Osteoblast (primary cell): ENCODE results near the gene FAM156A. TPM values are rescaled to one million over a fixed set of nuclear protein-coding genes. Genes with fewer than 3 reads are reported as not detected.
A peak's percentile ranks its signal among the peaks of the same experiment; 100 is the strongest.
"Not testable (repeated sequence)": the region's sequence is repeated elsewhere in the genome, so short reads cannot be mapped to it uniquely, and the experiment has no call there.

Experiments
- DNase-seq: peaks from one replicate; pipeline ENCODE4 v3.0.0; 2011; ENCODE audit warnings: low spot score, mixed read lengths; ENCODE audit not compliant: insufficient read length; ENCODE audit errors: missing footprints
- H2AFZ ChIP-seq: 2 replicates; pipeline ENCODE4 v1.6.0; 2011; ENCODE audit warnings: mild to moderate bottlenecking, low read length
- H3K27ac ChIP-seq: 2 replicates; pipeline ENCODE4 v1.5.1; 2011; ENCODE audit warnings: mild to moderate bottlenecking, low read depth, low read length, moderate library complexity
- H3K27me3 ChIP-seq: 2 replicates; pipeline ENCODE4 v1.6.0; 2012; ENCODE audit warnings: mild to moderate bottlenecking, control low read depth, inconsistent platforms, low read length, moderate library complexity; ENCODE audit not compliant: insufficient read depth
- H3K36me3 ChIP-seq: 2 replicates; pipeline ENCODE4 v1.5.1; 2011; ENCODE audit warnings: mild to moderate bottlenecking, low read length, control low read depth, moderate library complexity; ENCODE audit not compliant: insufficient read depth
- H3K4me1 ChIP-seq: 2 replicates; pipeline ENCODE4 v1.5.1; 2011; ENCODE audit warnings: mild to moderate bottlenecking, low read length, control low read depth, moderate library complexity; ENCODE audit not compliant: insufficient read depth
- H3K4me2 ChIP-seq: 2 replicates; pipeline ENCODE4 v1.6.0; 2011; ENCODE audit warnings: mild to moderate bottlenecking, low read length; ENCODE audit not compliant: insufficient read depth
- H3K4me3 ChIP-seq: fragments of 200-600 bp; sonication (generic); 3 replicates; pipeline ENCODE4 v1.5.1; 2012; ENCODE audit warnings: mild to moderate bottlenecking, low read length, inconsistent platforms; ENCODE audit not compliant: insufficient read depth
- H3K79me2 ChIP-seq: 2 replicates; pipeline ENCODE4 v1.6.0; 2012; ENCODE audit warnings: mild to moderate bottlenecking, low read length, control low read depth, inconsistent platforms; ENCODE audit not compliant: insufficient read depth
- H3K9me3 ChIP-seq: 2 replicates; pipeline ENCODE4 v1.5.1; 2011; ENCODE audit warnings: low read depth, low read length, control low read depth
- H4K20me1 ChIP-seq: 2 replicates; pipeline ENCODE4 v1.6.0; 2012; ENCODE audit warnings: mild to moderate bottlenecking, low read length, control low read depth; ENCODE audit not compliant: insufficient read depth
- total RNA-seq: library from RNA; depleted of rRNA; stranded (reverse); fragments of >200 nt; gene quantifications from 2 replicates; pipeline ENCODE4 v1.2.3, GENCODE V29; 2012
- TF ChIP-seq, protein P1 (sequence below): IDR thresholded peaks from 2 replicates; pipeline ENCODE4 v1.5.1; 2011; ENCODE audit warnings: mild to moderate bottlenecking, low read depth, low read length, moderate library complexity; ENCODE audit errors: extremely low read depth

The FAM156A gene
- total RNA-seq, 1 donor: 16.6 TPM

DNA sequence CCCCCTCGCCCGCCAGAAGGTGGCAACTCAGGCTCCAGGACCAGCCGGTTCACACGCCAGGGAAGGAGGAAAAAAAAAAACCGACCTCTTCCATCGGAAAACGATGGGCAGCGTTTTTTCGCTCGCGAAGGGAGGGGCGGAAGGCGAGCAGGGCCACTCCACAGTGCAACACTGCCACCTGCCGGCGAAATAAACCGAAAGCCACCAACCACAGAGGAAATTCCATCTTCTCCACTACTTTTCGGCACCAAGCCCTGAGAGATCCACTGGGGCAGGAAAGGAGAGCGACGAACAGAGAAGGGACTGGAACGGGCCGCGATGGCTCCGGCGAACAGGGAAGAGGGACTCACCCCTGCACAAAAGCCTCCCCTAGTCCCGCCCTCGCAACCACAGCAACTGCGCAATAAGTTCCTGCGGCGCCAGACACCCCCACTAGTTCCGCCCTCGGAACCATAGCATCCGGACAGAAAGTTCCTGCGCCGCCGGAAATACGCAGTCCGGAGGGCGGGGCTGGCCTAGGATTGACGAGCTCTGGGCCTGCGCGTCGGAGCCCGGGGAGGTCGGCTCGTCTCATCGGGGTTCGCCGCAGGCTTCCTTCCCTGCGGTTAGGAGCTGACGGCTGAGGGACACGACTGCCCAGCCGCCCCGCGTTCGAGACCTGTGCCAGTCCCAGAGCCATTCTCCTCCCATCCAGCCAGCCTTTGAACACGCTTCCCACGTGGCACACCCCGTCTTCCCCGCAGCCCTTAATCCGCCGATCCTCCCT lies 23.4 kb downstream of the FAM156A start:
- Histone ChIP-seq H3K9me3 (no peaks in the 10 kb centered on the region), H3K27me3 (no peaks in the 10 kb centered on the region), H3K79me2 (no peaks in the 10 kb centered on the region), H3K4me3 (peak overlapping the region; percentile 79), H3K36me3 (no peaks in the 10 kb centered on the region), H2AFZ (peak overlapping the region; percentile 86), H3K4me1 (peaks cover 11% of the 10 kb centered on the region), H3K4me2 (peak overlapping the region; percentile 94), H3K27ac (peak overlapping the region; percentile 92), H4K20me1 (no peaks in the 10 kb centered on the region)
- TF ChIP-seq, protein P1, sequence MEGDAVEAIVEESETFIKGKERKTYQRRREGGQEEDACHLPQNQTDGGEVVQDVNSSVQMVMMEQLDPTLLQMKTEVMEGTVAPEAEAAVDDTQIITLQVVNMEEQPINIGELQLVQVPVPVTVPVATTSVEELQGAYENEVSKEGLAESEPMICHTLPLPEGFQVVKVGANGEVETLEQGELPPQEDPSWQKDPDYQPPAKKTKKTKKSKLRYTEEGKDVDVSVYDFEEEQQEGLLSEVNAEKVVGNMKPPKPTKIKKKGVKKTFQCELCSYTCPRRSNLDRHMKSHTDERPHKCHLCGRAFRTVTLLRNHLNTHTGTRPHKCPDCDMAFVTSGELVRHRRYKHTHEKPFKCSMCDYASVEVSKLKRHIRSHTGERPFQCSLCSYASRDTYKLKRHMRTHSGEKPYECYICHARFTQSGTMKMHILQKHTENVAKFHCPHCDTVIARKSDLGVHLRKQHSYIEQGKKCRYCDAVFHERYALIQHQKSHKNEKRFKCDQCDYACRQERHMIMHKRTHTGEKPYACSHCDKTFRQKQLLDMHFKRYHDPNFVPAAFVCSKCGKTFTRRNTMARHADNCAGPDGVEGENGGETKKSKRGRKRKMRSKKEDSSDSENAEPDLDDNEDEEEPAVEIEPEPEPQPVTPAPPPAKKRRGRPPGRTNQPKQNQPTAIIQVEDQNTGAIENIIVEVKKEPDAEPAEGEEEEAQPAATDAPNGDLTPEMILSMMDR: peak; percentile 88
- DNase-seq: peak; percentile 94

DNA sequence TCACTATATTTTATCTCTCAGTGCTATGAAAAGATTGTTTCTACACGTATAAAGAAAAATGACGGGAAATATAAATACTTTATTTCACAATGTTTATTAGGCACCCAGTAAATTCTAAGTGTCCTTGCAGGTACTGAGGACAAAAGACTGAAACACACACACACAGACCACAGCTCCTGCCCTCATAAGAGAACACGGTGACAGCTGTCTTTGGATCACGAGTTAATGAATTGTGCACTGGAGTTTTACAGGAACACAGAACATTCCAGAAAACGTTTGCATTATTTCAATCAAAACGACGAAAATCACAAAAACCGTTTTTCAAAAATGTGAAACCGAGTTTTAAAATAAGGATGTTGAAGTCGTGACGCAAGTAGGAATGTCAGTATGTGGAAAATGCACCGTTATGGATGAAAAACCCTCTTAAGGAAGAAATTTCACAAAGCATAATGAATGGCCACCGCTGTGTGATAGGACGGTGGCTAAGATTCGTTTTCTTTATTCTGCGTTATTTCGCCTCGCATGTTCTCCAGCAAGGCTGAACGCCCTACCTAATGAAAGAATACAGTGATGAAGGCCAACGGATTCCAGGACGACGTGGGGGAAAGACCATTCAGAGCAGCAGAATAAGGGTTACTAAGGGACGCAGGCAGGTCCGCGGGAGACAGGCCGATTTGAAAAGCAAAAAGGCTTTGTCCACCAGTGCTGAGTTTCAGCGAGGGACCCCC lies 24.2 kb downstream of the FAM156A start:
- H3K36me3 ChIP-seq: no peaks in the 10 kb centered on the region
- H3K27ac ChIP-seq: peak overlapping the region; percentile 92
- H3K4me1 ChIP-seq: peaks cover 11% of the 10 kb centered on the region
- peak overlapping the region; percentile 86 for H2AFZ ChIP-seq
- H3K27me3 ChIP-seq: no peaks in the 10 kb centered on the region
- peak overlapping the region; percentile 79 for H3K4me3 ChIP-seq
- H4K20me1 ChIP-seq: no peaks in the 10 kb centered on the region
- DNase-seq: peak; percentile 32
- H3K9me3 ChIP-seq: no peaks in the 10 kb centered on the region
- TF ChIP-seq, protein P1: no peak
- H3K4me2 ChIP-seq: peak overlapping the region; percentile 94
- H3K79me2 ChIP-seq: no peaks in the 10 kb centered on the region

DNA sequence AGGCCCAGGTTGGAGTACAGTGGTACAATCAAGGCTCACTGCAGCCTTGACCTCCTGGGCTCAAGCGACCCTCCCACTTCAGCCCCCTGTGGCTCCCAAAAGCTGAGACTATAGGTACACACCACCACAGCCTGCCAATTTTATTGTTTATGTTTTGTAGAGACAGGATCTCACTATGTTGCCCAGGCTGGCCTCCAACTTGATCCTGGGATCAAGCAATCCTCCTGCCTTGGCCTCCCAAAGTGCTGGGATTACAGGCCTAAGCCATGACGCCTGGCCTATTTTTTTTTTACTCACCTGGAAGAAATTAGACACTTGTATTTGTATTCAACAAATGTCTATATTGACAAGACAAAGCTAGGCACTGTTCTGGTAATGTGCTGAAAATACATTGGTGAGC lies 25.1 kb downstream of the FAM156A start:
- Histone ChIP-seq H3K27me3 (no peaks in the 10 kb centered on the region), H3K4me1 (peaks cover 11% of the 10 kb centered on the region), H2AFZ (no peak overlapping the region), H3K4me3 (no peak overlapping the region), H3K36me3 (no peaks in the 10 kb centered on the region), H3K79me2 (no peaks in the 10 kb centered on the region), H3K4me2 (no peak overlapping the region), H3K9me3 (no peaks in the 10 kb centered on the region), H4K20me1 (no peaks in the 10 kb centered on the region), H3K27ac (no peak overlapping the region)
- DNase-seq: no peak
- TF ChIP-seq, protein P1: no peak

DNA sequence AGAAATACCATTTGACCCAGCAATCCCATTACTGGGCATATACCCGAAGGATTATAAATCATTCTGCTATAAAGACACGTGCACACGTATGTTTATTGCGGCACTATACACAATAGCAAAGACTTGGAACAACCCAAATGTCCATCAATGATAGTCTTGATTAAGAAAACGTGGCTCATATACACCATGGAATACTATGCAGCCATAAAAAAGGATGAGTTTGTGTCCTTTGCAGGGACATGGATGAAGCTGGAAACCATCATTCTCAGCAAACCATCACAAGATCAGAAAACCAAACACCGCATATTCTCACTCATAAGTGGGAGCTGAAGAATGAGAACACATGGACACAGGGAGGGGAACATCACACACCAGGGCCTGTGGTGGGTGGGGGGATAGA lies 28.1 kb downstream of the FAM156A start:
- not testable (repeated sequence) for H3K4me1 ChIP-seq, H3K27me3 ChIP-seq, H3K27ac ChIP-seq, DNase-seq, H3K36me3 ChIP-seq, H4K20me1 ChIP-seq, H2AFZ ChIP-seq, H3K4me2 ChIP-seq, H3K4me3 ChIP-seq, H3K79me2 ChIP-seq, H3K9me3 ChIP-seq
